Measurements from ENCODE around the gene DHX58.
A peak's percentile ranks its signal among the peaks of the same experiment; 100 is the strongest.

DHX58 gene

DNA sequence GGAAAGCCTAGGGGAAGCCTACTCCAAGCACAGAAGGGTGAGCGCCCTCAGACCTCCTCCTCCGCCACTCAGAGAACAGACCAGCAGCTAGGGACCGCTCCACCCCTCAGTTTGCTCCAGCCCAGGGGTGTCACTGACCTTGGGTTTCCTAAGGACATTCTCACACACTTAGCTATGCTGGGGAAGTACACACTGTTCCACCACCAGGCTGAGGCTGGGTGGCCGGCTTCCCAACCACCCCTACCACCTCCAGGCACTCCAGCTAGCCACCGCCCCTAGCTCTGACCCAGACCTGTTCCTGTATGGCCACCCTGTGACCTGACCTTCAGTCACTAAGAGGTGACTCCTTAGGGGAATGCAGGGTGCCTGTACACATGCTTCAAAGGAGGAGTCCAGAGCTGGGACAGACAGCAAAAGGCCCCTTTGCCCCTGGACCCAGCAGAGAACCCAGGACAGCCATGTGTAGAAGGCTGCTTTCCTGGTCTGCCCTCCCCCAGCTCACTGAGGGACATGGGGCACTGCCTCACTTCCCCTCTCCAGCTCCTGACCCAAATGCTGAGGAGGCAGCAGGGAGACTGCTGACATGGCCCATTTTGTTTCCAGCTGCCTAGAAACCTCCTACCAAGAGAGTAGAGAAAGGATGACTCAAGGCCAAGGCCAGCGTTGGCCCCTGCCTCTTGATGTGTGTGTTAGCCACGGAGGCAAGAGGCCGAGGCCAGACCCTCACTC lies 16.8 kb upstream of the DHX58 start:
- no peak for DNase-seq

GRCh38 chr17:42127414-42127813 lies 14.9 kb upstream of the DHX58 start:
- no peak for DNase-seq

GRCh38 chr17:42126836-42127235 lies 14.3 kb upstream of the DHX58 start:
- DNase-seq, result no peak

DNA sequence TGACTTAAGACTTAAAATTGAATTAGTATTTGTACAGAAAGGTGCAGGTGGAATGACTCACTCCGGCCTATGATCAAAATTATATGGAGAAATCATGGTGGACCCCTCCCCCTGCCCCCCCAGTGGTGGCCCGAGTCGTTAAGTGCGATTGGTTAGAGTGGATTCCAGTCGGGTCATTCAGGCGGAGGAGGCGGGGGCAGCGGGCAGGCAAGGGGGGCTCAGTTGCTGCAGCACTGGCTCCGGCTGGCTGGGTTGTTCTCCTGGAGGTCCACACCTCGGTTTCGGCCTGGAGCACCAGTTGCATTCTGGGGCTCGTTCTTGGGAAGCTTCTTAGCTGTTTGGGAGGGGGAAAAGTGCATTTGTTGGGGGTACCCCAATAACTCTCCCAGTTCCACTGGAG lies 13.1 kb upstream of the DHX58 start:
- no peak for DNase-seq

DNA sequence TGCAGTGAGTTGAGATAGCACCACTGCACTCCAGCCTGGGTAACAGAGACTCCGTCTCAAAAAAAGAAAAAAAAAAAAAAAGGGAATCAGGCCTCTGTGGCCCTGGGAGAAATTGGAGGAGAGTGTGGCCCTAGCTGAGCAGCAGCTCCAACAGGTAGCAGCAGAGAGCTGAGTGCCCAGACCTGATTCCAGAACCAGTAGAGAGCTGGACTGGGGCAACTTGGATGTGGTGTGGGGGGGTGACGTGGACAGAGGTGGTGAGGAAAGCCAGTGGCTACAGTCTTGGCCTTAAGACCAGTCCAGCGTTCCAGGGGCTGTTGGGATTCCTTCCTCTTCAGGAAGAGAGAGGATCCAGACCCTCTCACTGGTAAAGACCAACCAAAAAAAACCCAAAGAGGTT lies 11.7 kb upstream of the DHX58 start:
- DNase-seq, result no peak

GRCh38 chr17:42122371-42123303 lies 10.1 kb upstream of the DHX58 start, which contains the start of gene HSPB9:
HSPB9 (plus strand) TSS chr17:42122804; CDS start chr17:42122851, 47 bp downstream.
- DNase-seq, result no peak

DNA sequence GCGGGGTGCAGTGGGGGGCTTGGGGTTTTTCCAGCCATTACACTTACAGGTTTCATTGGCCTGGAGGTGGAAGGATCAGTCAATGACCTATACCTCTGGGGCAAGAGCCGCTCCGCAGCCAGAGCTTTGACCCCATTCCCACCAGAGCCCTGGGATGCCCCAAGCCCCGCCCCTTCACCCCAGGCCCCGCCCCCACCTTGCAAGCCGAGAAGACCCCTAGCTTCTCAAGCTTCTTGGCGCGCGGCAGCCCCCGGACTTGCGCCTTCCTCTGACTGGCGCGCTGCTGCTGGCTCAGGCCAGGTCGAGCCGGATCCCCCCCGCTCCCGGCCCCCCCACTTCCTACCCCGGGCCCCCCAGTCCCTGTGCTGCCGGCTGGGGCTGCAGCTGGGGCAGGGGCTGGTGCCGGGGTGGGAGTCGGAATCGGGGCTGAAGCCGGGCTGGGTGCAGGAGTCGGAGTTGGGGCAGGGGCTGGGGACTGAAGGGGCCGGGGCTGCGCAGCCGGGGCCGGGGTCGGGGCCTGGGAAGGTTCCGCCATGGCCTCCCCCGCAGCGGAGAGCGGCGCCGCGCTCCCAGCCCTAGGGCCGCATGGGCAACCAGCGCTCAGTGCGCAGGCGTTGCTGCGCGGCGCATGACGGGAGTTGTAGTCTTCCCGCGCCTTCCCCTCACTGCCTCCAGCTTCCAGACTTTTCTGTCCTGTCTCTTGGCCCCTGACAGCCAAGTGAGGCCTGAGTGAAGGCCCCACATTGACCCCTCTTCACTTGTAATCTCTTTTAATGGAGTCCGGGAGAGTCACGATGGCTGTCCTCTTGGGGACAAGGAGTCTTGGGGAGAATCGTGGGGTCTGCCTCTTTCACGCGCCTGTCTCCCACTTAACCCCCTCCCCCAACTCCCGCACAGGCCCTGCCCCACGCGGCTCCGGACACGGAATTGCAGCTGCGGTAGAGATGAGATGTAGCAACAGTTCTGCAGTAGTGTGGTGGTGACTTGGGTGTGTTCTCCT lies 8.6 kb upstream of the DHX58 start, which contains the start of gene KAT2A:
TSS of gene KAT2A (minus strand) at position 598 of the 1,000 bp plus-strand sequence. CDS start at position 535, 63 bp downstream.
- DNase-seq, result peak; percentile 83

GRCh38 chr17:42120161-42120769 lies 7.8 kb upstream of the DHX58 start:
- no peak for DNase-seq

DNA sequence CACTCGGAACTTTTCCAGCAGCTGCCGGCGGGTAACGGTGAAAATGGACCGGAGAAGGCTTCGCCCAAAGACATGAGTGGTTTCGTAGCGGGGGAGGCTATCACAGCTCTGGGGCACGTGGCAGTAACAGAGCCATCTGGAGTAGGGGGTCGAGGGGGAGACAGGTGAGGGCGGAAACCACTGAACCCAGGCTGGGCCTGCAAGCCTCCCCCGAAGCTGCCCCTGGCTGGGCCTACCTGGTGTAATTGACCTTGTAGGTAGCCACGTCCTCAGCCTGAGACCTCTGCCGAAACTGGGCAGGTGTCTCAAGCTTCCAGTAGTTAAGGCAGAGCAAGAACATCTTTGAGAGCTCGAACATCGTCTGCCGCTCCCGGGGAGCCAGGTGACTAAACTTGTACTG lies 6.8 kb upstream of the DHX58 start:
- no peak for DNase-seq

GRCh38 chr17:42118545-42118944 lies 6.0 kb upstream of the DHX58 start:
- peak; percentile 56 for DNase-seq

DNA sequence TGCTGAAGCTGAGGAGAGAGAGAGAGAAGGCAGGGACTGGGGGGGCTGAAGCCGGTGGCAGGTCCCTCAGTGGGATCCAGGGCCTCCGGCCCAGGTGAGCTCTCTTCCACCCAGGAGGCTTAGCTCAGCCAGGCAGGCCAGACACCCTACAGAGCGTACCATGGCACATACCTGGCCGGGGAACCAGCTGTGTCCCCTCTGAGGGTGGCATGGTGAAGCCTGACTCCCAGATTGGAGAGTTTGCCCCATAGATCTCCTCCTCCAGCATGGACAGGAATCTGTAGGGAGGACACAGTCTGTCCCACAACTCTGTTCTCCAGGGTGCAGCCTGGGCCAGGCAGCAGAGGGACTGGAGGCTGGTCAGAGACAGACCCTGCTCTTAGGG lies 5.6 kb upstream of the DHX58 start:
- DNase-seq, result no peak

- no peak for DNase-seq
Observed at GRCh38 chr17:42117397-42118125, 5.0 kb upstream of the DHX58 start.

DNA sequence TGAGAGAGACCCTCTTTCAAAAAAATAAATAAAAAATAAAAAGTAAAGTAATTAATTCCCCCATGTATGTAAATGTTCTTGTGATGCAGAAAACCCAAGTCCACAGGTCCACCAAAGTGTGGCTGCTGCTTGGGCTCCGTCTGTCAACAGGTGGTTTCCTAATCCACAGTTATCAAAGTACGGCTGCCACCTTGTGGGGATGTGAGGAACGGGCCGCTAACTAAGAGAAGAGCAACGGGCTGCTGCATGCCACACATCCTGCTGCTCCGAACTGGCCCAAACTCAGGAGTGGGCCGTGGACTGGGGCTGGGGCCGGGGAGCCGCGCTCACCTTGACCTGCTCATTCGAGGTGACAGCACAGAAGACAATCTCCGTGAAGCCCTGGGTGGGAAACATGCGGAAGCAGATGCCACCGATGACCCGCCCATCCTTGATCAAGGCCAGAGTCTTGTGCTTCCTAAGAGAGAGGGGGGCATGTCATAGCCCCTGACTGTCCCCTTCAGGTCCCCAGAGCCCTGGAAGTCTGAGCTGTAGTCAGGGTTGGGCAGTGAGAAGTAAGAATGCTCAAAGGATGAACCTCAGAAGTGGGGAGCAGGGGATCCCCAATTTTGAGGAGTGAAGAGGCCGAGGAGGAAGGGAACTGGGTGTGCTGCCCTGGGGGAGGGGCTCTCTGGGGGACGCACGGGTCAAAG lies 4.3 kb upstream of the DHX58 start:
- peak; percentile 82 for DNase-seq

DNA sequence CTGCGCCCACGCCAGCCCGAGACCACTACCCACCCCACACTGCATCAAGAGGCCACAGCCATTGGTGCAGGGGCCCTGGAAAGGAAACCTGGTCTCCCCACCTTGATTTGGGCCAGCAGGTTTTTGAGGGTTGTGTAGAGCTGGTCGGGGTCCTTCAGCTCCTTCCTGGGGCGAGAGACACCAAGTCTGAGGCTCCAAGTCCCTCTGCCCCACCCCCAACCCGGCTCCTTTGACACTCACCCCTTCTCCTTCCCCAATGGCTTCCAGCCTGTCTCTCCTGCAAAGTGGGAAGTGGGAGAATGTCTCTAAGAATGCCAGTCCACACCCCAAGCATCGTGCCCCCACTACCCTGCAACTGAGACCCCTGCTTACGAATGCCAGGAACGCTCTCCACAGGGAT lies 1.6 kb upstream of the DHX58 start:
- DNase-seq, result no peak

- DNase-seq, result no peak
Observed at GRCh38 chr17:42113293-42114069, 967 bp upstream of the DHX58 start.

DNA sequence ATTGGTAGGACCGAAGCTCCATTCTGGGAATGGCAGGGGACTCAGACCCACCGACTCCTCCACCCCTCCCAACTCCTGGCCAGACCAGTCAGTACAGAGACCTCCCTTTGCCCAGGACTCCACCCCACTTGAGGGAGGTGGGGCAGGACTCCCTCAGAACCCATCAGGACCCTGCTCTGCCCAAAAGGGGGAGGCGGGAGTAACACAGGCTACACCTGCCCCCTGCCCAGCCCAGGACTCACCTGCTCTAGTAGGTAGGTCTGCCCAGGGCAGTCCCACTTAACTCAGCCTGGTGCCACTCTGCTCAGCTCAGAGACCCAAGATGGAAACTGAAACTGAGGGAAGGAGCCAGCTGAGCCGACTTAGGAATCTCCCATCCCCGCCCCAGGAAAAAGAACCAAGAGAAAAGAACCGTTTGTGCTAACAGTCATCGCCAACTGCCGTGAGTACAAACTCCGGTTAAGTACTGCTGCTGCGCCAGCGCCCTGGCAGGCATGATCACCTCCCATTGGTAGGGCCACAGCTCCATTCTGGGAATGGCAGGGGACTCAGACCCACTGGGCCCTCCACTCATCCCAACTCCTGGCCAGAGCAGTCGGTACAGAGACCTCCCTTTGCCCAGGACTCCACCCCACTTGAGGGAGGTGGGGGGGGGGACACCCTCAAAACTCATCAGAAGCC lies 503 bp downstream of the DHX58 start:
- DNase-seq, result no peak

DNA sequence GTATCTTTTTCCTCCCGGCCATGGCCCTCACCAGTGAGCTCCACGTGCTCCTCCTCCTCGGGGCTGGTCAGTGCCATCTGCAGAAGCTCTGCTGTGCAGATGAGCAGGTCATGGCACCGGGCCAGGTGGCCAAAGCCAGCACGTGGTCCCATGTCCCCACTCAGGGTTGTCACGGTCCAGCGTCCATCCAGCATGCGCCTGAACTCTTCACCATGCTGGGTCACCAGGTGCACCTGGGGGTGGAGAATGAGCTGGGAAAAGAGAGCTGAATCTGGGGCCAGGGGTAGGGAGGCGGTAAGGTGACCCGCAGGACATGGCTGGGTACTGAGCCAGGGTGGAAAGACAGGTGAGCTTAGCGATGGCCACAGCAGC lies 1.3 kb downstream of the DHX58 start:
- DNase-seq, result no peak

GRCh38 chr17:42110301-42111264 lies 1.9 kb downstream of the DHX58 start:
- no peak for DNase-seq

All from NCI-H1694 (cell line).